Neural progenitor cell (in vitro differentiated cells): ENCODE results near the gene PPP2R2D. TPM values are rescaled to one million over a fixed set of nuclear protein-coding genes. Genes with fewer than 3 reads are reported as not detected.

Experiments used
- DNase-seq: peaks from one replicate; pipeline ENCODE4 v3.0.0-alpha.2; 2016; ENCODE audit warnings: low spot score
- H2AFZ ChIP-seq: fragments of 200-600 bp; sonication (generic); replicated peaks from 2 replicates; pipeline ENCODE4 v1.6.1; 2016; ENCODE audit warnings: antibody characterized with exemption
- H3F3A ChIP-seq: fragments of 200-600 bp; sonication (generic); 2 replicates; pipeline ENCODE4 v1.6.1; 2016; ENCODE audit warnings: antibody characterized with exemption, low read depth
- H3K27ac ChIP-seq: fragments of 200-600 bp; sonication (generic); 2 replicates; pipeline ENCODE4 v1.5.1; 2016; ENCODE audit warnings: mild to moderate bottlenecking
- H3K27me3 ChIP-seq: fragments of 200-600 bp; sonication (generic); 2 replicates; pipeline ENCODE4 v1.6.1; 2016; ENCODE audit warnings: mild to moderate bottlenecking, moderate library complexity
- H3K36me3 ChIP-seq: fragments of 200-600 bp; sonication (generic); 2 replicates; pipeline ENCODE4 v1.5.1; 2016
- H3K4me1 ChIP-seq: fragments of 200-600 bp; sonication (generic); 2 replicates; pipeline ENCODE4 v1.6.1; 2016; ENCODE audit warnings: mixed run types
- H3K4me2 ChIP-seq: fragments of 200-600 bp; sonication (generic); 2 replicates; pipeline ENCODE4 v1.6.1; 2016
- H3K4me3 ChIP-seq: fragments of 200-600 bp; sonication (generic); 2 replicates; pipeline ENCODE4 v1.5.1; 2016
- H3K79me2 ChIP-seq: fragments of 200-600 bp; sonication (generic); 2 replicates; pipeline ENCODE4 v1.6.1; 2016; ENCODE audit warnings: low read depth
- H3K9ac ChIP-seq: fragments of 200-600 bp; sonication (generic); 2 replicates; pipeline ENCODE4 v1.6.1; 2016
- H3K9me3 ChIP-seq: fragments of 200-600 bp; sonication (generic); 2 replicates; pipeline ENCODE4 v1.5.1; 2016; ENCODE audit warnings: low read depth
- H4K20me1 ChIP-seq: fragments of 200-600 bp; sonication (generic); 2 replicates; pipeline ENCODE4 v1.6.1; 2016; ENCODE audit warnings: low read depth
- H3K27ac Mint-ChIP-seq: 3 replicates; pipeline ENCODE4 v1.8.0; 2021; ENCODE audit warnings: mixed read lengths
- H3K27me3 Mint-ChIP-seq: 2 replicates; pipeline ENCODE4 v1.8.0; 2022; ENCODE audit warnings: low read depth, mild to moderate bottlenecking, inconsistent platforms, moderate library complexity, mixed read lengths; ENCODE audit not compliant: insufficient read depth
- H3K36me3 Mint-ChIP-seq: 3 replicates; pipeline ENCODE4 v1.8.0; 2021; ENCODE audit warnings: mixed read lengths
- H3K4me1 Mint-ChIP-seq: 3 replicates; pipeline ENCODE4 v1.8.0; 2021; ENCODE audit warnings: mixed read lengths
- H3K4me3 Mint-ChIP-seq: 3 replicates; pipeline ENCODE4 v1.8.0; 2021; ENCODE audit warnings: mild to moderate bottlenecking, moderate library complexity, mixed read lengths
- H3K9me3 Mint-ChIP-seq: 3 replicates; pipeline ENCODE4 v1.8.0; 2020; ENCODE audit warnings: mixed read lengths
- CTCF ChIP-seq: fragments of 200-600 bp; sonication (generic); IDR thresholded peaks from 2 replicates; pipeline ENCODE4 v1.5.1; 2017; ENCODE audit warnings: antibody characterized with exemption, mild to moderate bottlenecking
- EZH2 ChIP-seq: fragments of 200-600 bp; sonication (generic); IDR thresholded peaks from 2 replicates; pipeline ENCODE4 v1.6.1; 2017; ENCODE audit warnings: antibody characterized with exemption, mild to moderate bottlenecking, moderate library complexity
- EZH2phosphoT487 ChIP-seq: fragments of 200-600 bp; sonication (generic); IDR thresholded peaks from 2 replicates; pipeline ENCODE4 v1.6.1; 2017; ENCODE audit warnings: antibody characterized with exemption
- total RNA-seq: library from RNA; depleted of rRNA; stranded (reverse); fragments of >200 nt; gene quantifications from 2 replicates; pipeline ENCODE4 v1.2.3, GENCODE V29; 2015; ENCODE audit warnings: low replicate concordance

PPP2R2D gene
- total RNA-seq, 1 donor from 2014 or later: 28.1 TPM

GRCh38 chr10:131891929-131892805 is 8.6 kb upstream of the PPP2R2D start:
- Histone ChIP-seq H3K4me3 (no peak overlapping the region), H3K36me3 (no peaks in the 10 kb centered on the region), H3K9ac (no peak overlapping the region), H3K27ac (no peak overlapping the region), H3K9me3 (no peaks in the 10 kb centered on the region), H3F3A (peaks cover 3% of the 10 kb centered on the region), H3K4me1 (no peaks in the 10 kb centered on the region), H4K20me1 (no peaks in the 10 kb centered on the region), H2AFZ (no peak overlapping the region), H3K27me3 (no peaks in the 10 kb centered on the region), H3K79me2 (no peaks in the 10 kb centered on the region), H3K4me2 (no peak overlapping the region)
- H3K27ac Mint-ChIP-seq: no peak overlapping the region
- TF ChIP-seq CTCF: no peak
- TF ChIP-seq EZH2: no peak
- TF ChIP-seq EZH2phosphoT487: no peak
- no peak overlapping the region for H3K4me3 Mint-ChIP-seq
- H3K27me3 Mint-ChIP-seq: peaks cover 6% of the 10 kb centered on the region
- H3K36me3 Mint-ChIP-seq: no peaks in the 10 kb centered on the region
- no peaks in the 10 kb centered on the region for H3K9me3 Mint-ChIP-seq
- peaks cover 10% of the 10 kb centered on the region for H3K4me1 Mint-ChIP-seq
- no peak for DNase-seq

- Histone ChIP-seq H3K4me1 (no peaks in the 10 kb centered on the region), H3K4me3 (no peak overlapping the region), H2AFZ (no peak overlapping the region), H4K20me1 (no peaks in the 10 kb centered on the region), H3K9me3 (no peaks in the 10 kb centered on the region), H3K27ac (no peak overlapping the region), H3K4me2 (no peak overlapping the region), H3F3A (peaks cover 3% of the 10 kb centered on the region), H3K9ac (no peak overlapping the region), H3K27me3 (no peaks in the 10 kb centered on the region), H3K79me2 (no peaks in the 10 kb centered on the region), H3K36me3 (no peaks in the 10 kb centered on the region)
- no peaks in the 10 kb centered on the region for H3K36me3 Mint-ChIP-seq
- TF ChIP-seq CTCF: no peak
- TF ChIP-seq EZH2: no peak
- no peak for TF ChIP-seq EZH2phosphoT487
- H3K27me3 Mint-ChIP-seq: peaks cover 8% of the 10 kb centered on the region
- H3K27ac Mint-ChIP-seq: no peak overlapping the region
- H3K9me3 Mint-ChIP-seq: no peaks in the 10 kb centered on the region
- H3K4me3 Mint-ChIP-seq: no peak overlapping the region
- DNase-seq: no peak
- peaks cover 10% of the 10 kb centered on the region for H3K4me1 Mint-ChIP-seq
Observed at GRCh38 chr10:131892806-131893675, 7.8 kb upstream of the PPP2R2D start.

GRCh38 chr10:131895116-131895515 is 5.7 kb upstream of the PPP2R2D start:
- peaks cover 10% of the 10 kb centered on the region for H3K4me1 Mint-ChIP-seq
- Histone ChIP-seq H2AFZ (no peak overlapping the region), H3K36me3 (no peaks in the 10 kb centered on the region), H3K9me3 (no peaks in the 10 kb centered on the region), H4K20me1 (no peaks in the 10 kb centered on the region), H3K27ac (no peak overlapping the region), H3K27me3 (peaks cover 20% of the 10 kb centered on the region), H3K4me1 (no peaks in the 10 kb centered on the region), H3K4me2 (no peak overlapping the region), H3F3A (peaks cover 3% of the 10 kb centered on the region), H3K4me3 (no peak overlapping the region), H3K9ac (no peak overlapping the region), H3K79me2 (no peaks in the 10 kb centered on the region)
- no peak overlapping the region for H3K27ac Mint-ChIP-seq
- TF ChIP-seq EZH2 (no peak), EZH2phosphoT487 (no peak)
- no peaks in the 10 kb centered on the region for H3K36me3 Mint-ChIP-seq
- H3K27me3 Mint-ChIP-seq: peaks cover 23% of the 10 kb centered on the region
- H3K4me3 Mint-ChIP-seq: no peak overlapping the region
- H3K9me3 Mint-ChIP-seq: no peaks in the 10 kb centered on the region
- DNase-seq: no peak
